ENCODE results near the gene TCF15.

DNA sequence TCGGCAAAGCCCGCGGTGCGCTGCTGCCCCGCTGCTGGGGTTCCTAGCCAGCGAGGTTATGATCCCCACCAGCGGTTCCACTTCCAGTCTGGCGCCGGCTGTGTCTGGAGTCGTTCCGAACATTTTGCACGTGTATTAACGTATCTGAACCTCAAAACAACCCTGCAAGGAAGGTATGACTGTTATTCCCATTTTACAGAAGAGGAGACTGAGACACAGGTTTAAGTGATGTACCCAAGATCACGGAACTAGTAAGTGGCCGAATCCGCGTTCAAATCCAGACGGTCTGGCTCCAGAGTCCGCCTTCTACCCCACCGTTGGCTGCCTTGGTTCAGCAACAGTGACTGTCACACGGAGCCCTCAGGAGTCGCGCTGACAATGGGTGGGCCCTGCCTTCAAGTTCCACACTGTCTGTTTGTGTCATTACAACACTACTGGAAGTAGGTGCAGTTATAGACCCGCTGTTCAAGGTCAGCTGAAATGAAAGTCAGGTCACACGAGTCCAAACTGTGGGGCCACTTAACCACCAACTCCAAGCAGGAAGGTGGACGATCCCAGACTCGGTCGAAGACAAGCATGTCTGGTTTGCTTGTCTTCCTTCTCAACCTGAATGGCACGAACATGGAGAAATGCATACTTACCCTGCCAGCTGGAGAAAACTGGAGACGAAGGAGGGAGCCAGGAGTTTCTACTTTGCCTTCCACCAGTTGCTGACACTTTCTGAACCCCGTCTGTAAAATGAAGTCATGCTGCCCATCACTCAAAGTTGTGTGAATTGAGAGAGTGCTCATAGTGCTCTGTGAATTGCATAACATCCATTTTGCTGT is 43.7 kb upstream of the TCF15 start:
- TF ChIP-seq CTCF (IDR thresholded peaks at IDR 0.05) (no peak), POLR2A (IDR thresholded peaks at IDR 0.05) (no peak)
